Measurements from ENCODE around the gene RABGAP1L.

RABGAP1L gene

DNA sequence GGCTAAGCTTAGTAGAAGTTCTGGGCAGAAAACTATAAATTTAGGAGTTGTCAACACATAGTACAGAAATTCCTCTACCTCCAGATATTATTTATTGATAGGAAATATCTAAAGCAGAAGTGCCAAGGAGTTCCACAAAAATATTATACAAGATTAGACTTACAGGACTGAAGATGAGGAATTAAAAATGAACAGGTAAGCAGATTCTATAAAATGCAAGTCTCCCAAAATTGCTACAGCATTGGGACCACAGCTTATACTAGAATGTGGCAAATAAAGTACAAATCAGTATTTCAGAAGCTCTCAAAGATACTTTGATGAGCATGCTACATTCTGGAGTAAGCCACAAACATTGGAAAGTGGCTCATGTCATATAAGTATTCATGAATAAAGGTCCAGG, 790.3 kb downstream of the RABGAP1L start:
- DNase-seq: no peak

GRCh38 chr1:174953285-174954072, 794.2 kb downstream of the RABGAP1L start:
- DNase-seq: no peak

- no peak for DNase-seq
Observed at GRCh38 chr1:174954073-174954460, 794.7 kb downstream of the RABGAP1L start.

- DNase-seq: no peak
Observed at GRCh38 chr1:174954671-174955669, 795.6 kb downstream of the RABGAP1L start.

DNA sequence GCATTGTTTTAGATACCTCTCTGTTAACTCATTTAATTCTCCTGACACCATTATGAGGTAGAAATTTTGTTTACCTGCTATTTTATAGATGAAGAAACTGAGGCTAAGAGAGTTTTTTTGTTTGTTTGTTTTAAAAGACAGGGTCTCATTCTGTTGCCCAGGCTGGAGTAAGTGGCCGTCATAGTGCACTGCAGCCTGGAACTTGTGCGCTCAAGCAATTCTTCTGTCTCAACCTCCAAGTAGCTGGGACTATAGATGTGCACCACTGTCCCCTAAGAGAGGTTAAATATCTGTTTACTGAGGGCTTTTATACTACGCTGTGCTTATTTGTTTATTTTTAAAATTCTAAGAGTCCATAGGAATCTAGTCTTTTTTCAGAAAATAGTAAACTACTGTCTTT, 796.8 kb downstream of the RABGAP1L start:
- no peak for DNase-seq

DNA sequence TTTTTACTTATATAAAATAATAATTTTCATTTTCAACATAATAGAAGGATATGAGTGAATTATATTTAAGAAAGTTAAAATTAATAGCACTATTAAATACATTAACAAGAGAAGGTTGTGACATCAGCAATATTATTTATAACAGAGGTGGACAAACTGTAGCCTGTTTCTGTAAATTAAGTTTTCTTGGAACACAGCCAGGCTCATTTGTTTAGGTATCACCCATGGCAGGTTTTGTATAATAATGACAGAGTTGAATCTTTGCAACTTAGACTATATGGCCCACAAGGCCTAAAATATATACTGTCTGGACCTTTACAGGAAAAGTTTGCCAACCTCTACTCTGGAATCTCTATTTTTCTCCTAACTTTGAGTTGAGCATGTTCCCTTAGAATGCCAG, 797.7 kb downstream of the RABGAP1L start:
- DNase-seq: no peak

- DNase-seq: no peak
Observed at GRCh38 chr1:174957829-174958228, 798.5 kb downstream of the RABGAP1L start.

DNA sequence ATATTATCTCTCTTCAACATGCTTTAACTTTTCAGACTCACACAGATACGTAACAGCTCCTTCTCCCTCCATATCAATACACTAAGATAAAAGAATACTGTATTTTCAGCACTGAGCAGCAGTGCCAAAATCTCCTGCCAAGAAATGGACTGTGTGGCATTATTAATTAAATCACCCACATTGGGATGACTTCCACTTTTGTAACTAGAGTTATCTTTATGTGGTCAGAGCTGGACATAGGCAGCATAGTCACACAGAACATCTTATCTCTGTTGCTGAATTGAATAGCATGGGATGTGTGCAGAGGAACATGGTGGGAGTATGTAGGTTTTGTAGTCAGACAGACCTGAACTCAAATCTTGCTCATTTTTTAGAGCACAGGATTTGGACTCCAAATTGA, 799.1 kb downstream of the RABGAP1L start:
- DNase-seq: no peak

- DNase-seq: no peak
Observed at GRCh38 chr1:174960362-174960761, 801.0 kb downstream of the RABGAP1L start.

GRCh38 chr1:174963529-174964125, 804.3 kb downstream of the RABGAP1L start:
- no peak for DNase-seq

- peak; percentile 70 for DNase-seq
Observed at GRCh38 chr1:174964261-174964971, 805.1 kb downstream of the RABGAP1L start.

GRCh38 chr1:174964972-174965361, 805.6 kb downstream of the RABGAP1L start:
- DNase-seq: peak; percentile 51

DNA sequence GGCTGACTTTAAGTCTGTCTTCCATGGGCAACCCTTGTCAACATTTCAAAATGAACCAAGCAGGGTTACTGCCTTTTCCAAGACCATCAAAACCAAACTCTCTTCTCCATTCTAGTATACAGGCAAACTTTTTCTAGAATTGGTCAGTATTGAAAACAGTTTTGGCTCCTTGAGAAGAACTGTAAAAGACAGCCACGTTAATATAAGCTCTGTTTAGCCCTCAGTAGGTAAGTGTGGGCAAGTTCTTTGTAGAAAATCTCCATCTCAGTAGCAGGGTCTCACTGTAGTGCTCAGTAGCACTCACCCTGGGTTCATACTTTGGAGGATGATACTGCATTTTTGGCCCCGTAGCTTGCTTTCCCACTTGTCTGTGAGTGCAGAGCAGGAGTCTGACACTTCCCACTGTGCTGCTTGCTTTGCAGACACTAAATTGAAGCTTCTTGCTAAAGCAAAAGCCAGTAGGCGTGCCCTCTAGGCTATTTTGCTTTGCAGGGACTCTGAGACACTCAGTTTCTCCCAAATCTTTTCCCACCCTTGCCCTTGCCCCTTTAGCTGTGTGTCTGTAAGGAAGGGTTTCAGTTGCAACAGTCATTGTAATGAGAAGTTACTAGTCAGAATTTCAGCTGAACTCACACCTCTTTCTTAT, 806.2 kb downstream of the RABGAP1L start:
- no peak for DNase-seq

DNA sequence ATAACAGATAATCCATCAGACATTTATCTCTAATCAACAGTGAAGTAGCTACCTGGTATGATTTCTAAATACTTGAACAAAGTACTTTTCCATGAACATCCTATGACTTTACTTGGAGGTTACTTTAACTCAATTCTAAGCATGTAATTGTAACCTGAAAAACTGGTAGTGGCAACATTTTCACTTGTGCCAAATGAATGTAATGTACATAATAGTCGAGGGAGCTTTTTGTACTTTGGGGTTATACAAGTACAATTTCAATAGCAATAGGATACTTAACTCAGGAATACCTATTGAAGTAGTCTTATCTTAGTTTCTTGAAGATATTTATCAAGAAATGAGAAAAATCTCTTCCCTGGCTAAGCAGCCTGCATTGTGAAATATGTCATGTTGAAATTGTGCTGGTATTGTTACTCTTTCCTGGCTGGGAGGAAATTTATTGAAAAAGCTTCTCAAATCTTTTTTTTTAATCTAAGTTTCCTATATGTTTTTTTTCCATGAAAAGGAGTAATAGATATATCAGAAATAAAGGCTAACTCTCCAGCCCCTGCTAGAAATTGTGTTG, 806.8 kb downstream of the RABGAP1L start:
- DNase-seq: no peak

- DNase-seq: peak; percentile 50
Observed at GRCh38 chr1:174967845-174968705, 808.8 kb downstream of the RABGAP1L start.

DNA sequence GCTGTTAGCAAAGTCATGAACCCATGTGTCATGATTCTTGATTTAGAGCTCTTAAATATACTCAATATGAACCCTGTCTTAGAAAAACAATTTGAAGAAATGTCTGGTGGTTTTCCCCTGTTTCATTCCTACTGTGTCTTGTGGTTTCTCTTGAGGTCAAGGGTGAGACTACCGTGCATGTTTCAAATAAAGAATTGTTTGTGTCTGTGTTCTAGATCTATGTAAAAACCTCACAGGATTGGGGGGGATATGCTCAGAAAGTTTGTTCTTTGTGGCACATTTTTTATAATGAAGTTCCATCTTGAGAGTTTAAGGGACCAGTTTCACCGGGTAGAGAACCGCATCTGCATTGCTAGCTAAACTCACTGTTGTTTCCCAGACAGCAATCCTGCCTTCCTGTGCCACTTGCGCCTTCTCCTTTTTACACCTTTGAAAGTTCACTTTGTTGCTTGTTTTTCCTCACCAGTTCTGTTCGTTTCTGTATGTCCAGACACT, 809.5 kb downstream of the RABGAP1L start:
- peak; percentile 83 for DNase-seq

- DNase-seq: no peak
Observed at GRCh38 chr1:174969977-174970376, 810.7 kb downstream of the RABGAP1L start.

DNA sequence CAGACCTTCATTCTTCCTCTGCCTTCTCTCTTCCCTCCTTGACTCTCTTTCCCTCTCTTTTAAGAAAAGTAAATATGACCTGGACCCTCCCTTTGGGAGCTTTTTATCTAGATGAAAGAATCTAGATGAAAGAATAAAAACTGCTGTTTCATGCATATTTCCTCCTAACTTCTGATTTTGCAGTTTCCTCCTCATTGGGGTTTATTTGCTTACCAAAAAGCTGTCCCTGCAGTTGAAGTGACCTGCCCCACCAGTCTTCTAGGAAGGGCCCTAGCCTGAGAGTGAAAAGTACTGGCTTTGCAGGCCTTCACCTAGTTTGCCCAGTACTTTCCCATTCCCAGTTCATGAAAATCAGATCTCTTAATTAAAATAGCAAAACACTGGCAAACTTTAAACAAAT, 812.1 kb downstream of the RABGAP1L start:
- no peak for DNase-seq

GRCh38 chr1:174971902-174972301, 812.6 kb downstream of the RABGAP1L start:
- DNase-seq: no peak

- no peak for DNase-seq
Observed at GRCh38 chr1:174974711-174975119, 815.4 kb downstream of the RABGAP1L start.

DNA sequence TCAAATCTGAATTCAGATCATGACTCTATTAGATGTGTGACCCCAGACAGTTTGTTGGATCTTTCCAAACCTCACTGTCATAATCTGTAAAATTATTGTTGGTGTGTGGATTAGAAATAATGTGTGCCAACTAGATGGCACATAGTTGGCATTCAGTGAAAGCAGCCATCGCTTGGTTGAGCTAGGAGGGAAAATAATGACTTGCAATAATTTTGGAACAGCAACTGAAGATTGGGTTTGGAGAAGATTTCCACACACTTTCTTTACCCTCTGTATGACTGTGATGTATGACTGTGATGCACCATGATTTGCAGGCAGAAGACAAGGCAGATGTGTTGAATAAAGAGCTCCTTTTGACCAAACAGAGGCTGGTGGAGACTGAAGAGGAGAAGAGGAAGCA, 816.4 kb downstream of the RABGAP1L start:
- no peak for DNase-seq
